Osteoblast (primary cell): Measurements from ENCODE around the gene GPR37L1. TPM values are rescaled to one million over a fixed set of nuclear protein-coding genes. Genes with fewer than 3 reads are reported as not detected.

Experiments
- DNase-seq: peaks from one replicate; pipeline ENCODE4 v3.0.0; 2011; ENCODE audit warnings: low spot score, mixed read lengths; ENCODE audit not compliant: insufficient read length; ENCODE audit errors: missing footprints
- H2AFZ ChIP-seq: 2 replicates; pipeline ENCODE4 v1.6.0; 2011; ENCODE audit warnings: mild to moderate bottlenecking, low read length
- H3K27ac ChIP-seq: 2 replicates; pipeline ENCODE4 v1.5.1; 2011; ENCODE audit warnings: mild to moderate bottlenecking, low read depth, low read length, moderate library complexity
- H3K27me3 ChIP-seq: 2 replicates; pipeline ENCODE4 v1.6.0; 2012; ENCODE audit warnings: mild to moderate bottlenecking, control low read depth, inconsistent platforms, low read length, moderate library complexity; ENCODE audit not compliant: insufficient read depth
- H3K36me3 ChIP-seq: 2 replicates; pipeline ENCODE4 v1.5.1; 2011; ENCODE audit warnings: mild to moderate bottlenecking, low read length, control low read depth, moderate library complexity; ENCODE audit not compliant: insufficient read depth
- H3K4me1 ChIP-seq: 2 replicates; pipeline ENCODE4 v1.5.1; 2011; ENCODE audit warnings: mild to moderate bottlenecking, low read length, control low read depth, moderate library complexity; ENCODE audit not compliant: insufficient read depth
- H3K4me2 ChIP-seq: 2 replicates; pipeline ENCODE4 v1.6.0; 2011; ENCODE audit warnings: mild to moderate bottlenecking, low read length; ENCODE audit not compliant: insufficient read depth
- H3K4me3 ChIP-seq: fragments of 200-600 bp; sonication (generic); 3 replicates; pipeline ENCODE4 v1.5.1; 2012; ENCODE audit warnings: mild to moderate bottlenecking, low read length, inconsistent platforms; ENCODE audit not compliant: insufficient read depth
- H3K79me2 ChIP-seq: 2 replicates; pipeline ENCODE4 v1.6.0; 2012; ENCODE audit warnings: mild to moderate bottlenecking, low read length, control low read depth, inconsistent platforms; ENCODE audit not compliant: insufficient read depth
- H3K9me3 ChIP-seq: 2 replicates; pipeline ENCODE4 v1.5.1; 2011; ENCODE audit warnings: low read depth, low read length, control low read depth
- H4K20me1 ChIP-seq: 2 replicates; pipeline ENCODE4 v1.6.0; 2012; ENCODE audit warnings: mild to moderate bottlenecking, low read length, control low read depth; ENCODE audit not compliant: insufficient read depth
- total RNA-seq: library from RNA; depleted of rRNA; stranded (reverse); fragments of >200 nt; gene quantifications from 2 replicates; pipeline ENCODE4 v1.2.3, GENCODE V29; 2012
- TF ChIP-seq, protein P1 (sequence below): IDR thresholded peaks from 2 replicates; pipeline ENCODE4 v1.5.1; 2011; ENCODE audit warnings: mild to moderate bottlenecking, low read depth, low read length, moderate library complexity; ENCODE audit errors: extremely low read depth

Gene GPR37L1
- total RNA-seq, 1 donor = not detected

DNA sequence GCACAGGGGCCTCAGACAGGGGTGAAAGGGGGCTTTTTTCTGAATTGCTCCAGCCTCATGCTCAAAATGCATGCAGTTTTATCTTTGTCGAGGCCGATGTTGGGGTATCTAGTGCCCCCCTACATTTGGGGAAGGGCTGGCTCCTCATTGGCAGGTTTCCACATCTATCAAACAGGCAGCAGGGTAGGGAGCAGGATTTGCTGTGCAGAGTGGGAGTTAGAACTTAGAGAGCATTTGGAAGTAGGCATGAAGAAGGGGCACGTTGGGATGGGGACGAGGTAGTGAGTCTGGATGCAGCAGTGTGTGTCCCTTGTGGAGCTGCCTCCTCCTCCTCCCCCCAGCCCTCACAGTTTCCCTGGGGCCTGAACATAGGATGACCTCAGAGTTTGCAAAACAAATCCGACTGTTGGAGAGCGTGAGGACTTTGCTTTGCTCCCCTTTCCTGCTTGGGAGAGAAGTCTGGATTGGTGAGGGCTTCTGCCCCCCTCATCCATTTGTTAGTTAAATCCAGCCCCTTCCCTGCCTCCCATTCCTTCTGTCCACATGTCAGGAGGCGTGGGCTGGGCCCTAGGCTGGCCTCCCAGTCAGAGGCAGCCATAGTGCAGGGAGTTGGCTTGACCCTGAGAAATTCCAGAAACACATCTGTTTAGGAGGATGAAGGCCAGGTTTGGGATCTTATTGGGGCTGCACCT lies 36.9 kb upstream of the GPR37L1 start:
- Histone ChIP-seq H4K20me1 (no peaks in the 10 kb centered on the region), H3K36me3 (no peaks in the 10 kb centered on the region), H3K4me2 (no peak overlapping the region), H3K27ac (no peak overlapping the region), H3K79me2 (no peaks in the 10 kb centered on the region), H3K9me3 (no peaks in the 10 kb centered on the region), H3K27me3 (no peaks in the 10 kb centered on the region), H2AFZ (no peak overlapping the region), H3K4me1 (peaks cover 2% of the 10 kb centered on the region), H3K4me3 (no peak overlapping the region)
- DNase-seq = peak; percentile 85
- TF ChIP-seq, protein P1, sequence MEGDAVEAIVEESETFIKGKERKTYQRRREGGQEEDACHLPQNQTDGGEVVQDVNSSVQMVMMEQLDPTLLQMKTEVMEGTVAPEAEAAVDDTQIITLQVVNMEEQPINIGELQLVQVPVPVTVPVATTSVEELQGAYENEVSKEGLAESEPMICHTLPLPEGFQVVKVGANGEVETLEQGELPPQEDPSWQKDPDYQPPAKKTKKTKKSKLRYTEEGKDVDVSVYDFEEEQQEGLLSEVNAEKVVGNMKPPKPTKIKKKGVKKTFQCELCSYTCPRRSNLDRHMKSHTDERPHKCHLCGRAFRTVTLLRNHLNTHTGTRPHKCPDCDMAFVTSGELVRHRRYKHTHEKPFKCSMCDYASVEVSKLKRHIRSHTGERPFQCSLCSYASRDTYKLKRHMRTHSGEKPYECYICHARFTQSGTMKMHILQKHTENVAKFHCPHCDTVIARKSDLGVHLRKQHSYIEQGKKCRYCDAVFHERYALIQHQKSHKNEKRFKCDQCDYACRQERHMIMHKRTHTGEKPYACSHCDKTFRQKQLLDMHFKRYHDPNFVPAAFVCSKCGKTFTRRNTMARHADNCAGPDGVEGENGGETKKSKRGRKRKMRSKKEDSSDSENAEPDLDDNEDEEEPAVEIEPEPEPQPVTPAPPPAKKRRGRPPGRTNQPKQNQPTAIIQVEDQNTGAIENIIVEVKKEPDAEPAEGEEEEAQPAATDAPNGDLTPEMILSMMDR = no peak

DNA sequence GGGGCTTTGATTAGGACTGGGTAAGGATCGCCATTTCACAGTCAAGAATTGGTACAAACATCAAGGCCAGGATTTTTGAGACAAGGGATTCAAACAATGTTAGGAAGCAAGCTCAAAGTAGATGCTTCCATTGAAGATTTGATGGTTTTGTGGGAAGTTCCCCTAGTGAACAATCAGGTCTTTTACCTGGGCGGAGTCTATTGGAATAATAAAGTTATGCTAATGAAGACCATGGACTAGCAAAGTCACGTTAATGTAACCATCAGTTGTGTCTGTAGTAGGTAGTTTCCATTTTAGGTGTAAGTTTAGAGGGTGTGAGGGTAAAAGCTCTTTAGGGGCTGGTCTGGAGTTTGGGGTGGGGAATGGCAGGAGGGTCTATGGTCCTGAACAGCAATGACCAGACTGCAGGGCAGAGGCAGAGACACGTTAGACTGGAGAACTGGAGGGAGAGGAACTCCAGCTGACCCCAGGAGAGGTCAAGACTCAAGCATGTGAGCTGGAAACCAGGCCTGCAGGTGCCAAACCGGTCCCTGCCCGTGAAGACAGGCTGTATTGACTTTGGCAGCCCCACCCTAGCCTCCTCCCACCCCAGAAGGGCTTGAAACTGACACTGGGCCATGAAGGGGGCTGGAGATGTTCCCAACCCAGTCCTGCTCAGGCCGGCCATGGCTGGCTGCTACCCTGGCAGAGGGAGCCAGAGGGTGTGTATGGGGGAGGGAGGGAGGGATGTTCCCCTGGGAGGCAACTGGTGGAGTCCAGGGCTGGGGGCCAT lies 36.0 kb upstream of the GPR37L1 start:
- TF ChIP-seq, protein P1 = no peak
- H3K9me3 ChIP-seq = no peaks in the 10 kb centered on the region
- H3K36me3 ChIP-seq = no peaks in the 10 kb centered on the region
- H2AFZ ChIP-seq = no peak overlapping the region
- DNase-seq = no peak
- H3K4me2 ChIP-seq = no peak overlapping the region
- H3K4me1 ChIP-seq = peaks cover 2% of the 10 kb centered on the region
- peaks cover 6% of the 10 kb centered on the region for H3K27me3 ChIP-seq
- H3K79me2 ChIP-seq = no peaks in the 10 kb centered on the region
- no peak overlapping the region for H3K4me3 ChIP-seq
- H3K27ac ChIP-seq = no peak overlapping the region
- no peaks in the 10 kb centered on the region for H4K20me1 ChIP-seq

DNA sequence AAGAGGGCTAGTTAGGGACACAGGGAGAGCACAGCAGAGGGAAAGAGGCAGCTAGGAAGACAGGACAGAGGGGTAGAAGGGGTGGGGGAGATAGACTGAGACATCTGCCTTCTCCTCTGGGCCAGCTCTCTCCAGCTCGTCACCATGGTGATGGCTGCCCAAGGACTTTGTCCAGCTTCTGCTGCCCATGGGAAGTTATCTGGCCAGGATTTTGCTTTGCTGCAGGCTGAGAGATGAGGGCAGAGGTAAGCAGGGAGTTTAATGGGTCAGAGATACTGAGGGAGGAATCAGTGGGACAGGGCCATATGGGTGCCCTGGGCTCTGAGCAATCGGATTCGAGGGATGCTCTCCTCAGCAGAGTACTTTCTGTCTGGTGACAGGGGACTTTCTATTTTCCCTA lies 34.5 kb upstream of the GPR37L1 start:
- DNase-seq = peak; percentile 15
- Histone ChIP-seq H3K4me1 (peaks cover 2% of the 10 kb centered on the region), H3K4me2 (no peak overlapping the region), H3K79me2 (no peaks in the 10 kb centered on the region), H4K20me1 (no peaks in the 10 kb centered on the region), H3K36me3 (no peaks in the 10 kb centered on the region), H3K27ac (no peak overlapping the region), H3K9me3 (no peaks in the 10 kb centered on the region), H3K4me3 (no peak overlapping the region), H2AFZ (no peak overlapping the region), H3K27me3 (peaks cover 6% of the 10 kb centered on the region)
- TF ChIP-seq, protein P1 = no peak

DNA sequence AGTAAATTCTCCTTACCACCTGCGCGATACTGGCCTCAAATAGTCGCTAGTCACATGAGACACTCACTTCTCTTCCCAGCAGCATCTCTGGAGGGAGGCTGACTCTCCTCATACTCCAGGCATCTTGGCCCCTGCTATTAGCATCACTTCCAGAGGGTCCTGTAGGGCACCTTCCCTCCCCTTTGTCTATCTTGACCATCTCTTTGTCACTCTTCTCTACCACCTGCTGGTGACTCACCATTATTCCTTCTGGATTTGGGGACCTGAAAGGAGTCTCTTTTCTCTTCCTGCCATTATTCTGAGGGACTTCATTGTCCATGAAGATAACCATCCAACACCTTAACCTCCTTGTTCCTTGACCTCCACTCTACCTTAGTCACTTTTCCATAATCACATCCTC lies 31.7 kb upstream of the GPR37L1 start:
- TF ChIP-seq, protein P1 = no peak
- Histone ChIP-seq H3K27ac (no peak overlapping the region), H3K9me3 (no peaks in the 10 kb centered on the region), H3K27me3 (peaks cover 6% of the 10 kb centered on the region), H4K20me1 (no peaks in the 10 kb centered on the region), H3K4me2 (no peak overlapping the region), H2AFZ (no peak overlapping the region), H3K4me3 (no peak overlapping the region), H3K79me2 (no peaks in the 10 kb centered on the region), H3K36me3 (no peaks in the 10 kb centered on the region), H3K4me1 (peaks cover 2% of the 10 kb centered on the region)
- peak; percentile 49 for DNase-seq
